ENCODE measurements around the gene COQ8A.

DNA sequence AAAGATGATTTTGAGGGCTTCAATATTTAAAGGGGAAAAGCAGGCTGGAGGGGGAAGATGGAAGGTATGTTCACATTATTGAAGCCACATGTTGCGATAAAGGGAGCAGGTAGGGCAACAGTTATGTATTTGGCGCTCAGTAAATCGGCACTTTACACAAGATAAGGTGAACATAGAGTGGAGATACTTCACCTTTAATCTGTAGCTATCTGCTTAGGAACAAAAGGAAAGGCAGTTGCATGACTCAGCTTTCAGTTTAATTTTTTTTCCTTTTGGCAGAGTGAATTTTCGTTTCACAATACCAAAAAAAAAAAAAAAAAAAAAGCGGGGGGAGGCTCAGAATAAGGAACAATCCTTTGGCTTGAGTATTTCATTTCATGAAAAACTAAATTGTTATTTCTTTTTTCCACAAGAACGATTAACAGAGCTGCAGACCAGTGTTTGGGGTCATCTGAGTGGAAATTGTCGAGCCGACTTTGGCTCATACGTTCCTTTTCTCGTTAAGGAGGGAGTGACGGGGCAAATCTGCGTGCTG, 1.1 kb upstream of the COQ8A start:
- TF ChIP-seq CTCF (IDR thresholded peaks at IDR 0.05) = no peak
- no peak for TF ChIP-seq POLR2A (IDR thresholded peaks at IDR 0.05; ENCODE audit: low read depth)
- no peak for TF ChIP-seq POLR2AphosphoS5 (IDR thresholded peaks at IDR 0.05)

Data from esophagus muscularis mucosa (tissue), 3 donors.